Measurements from ENCODE around the gene ENAH. TPM values are rescaled to one million over a fixed set of nuclear protein-coding genes. Genes with fewer than 3 reads are reported as not detected.

Gene ENAH
- total and polyA plus RNA-seq, 9 of the 15 experiments (the other 6 are each of a cell fraction or from before 2014, with no cell fraction given): 0.03 to 1.2 (median 0.15) TPM

- TF ChIP-seq RCOR1 (IDR thresholded peaks at IDR 0.05; ENCODE audit: borderline replicate concordance in 1 of 2, low read depth in 2 of 2, low read length in 2 of 2) (no peak), BCLAF1 (IDR thresholded peaks at IDR 0.05; ENCODE audit: borderline replicate concordance in 1 of 2, control insufficient read depth in 1 of 2, low read depth in 2 of 2, low read length in 1 of 2) (no peak)
These were observed 56.2 kb downstream of the ENAH start (continued) for GRCh38 chr1:225596736-225597135.

- ATAC-seq: no peak
- ChIA-PET POLR2A (interaction anchor here (1.0 kb wide), 1 partner anchor 15 kb away, joined by 3 read pairs; no protein-coding TSS in a partner anchor), CTCF (ENCODE audit: low intra/inter-chr PET ratio) (no interaction called here)
- Histone ChIP-seq H3K4me2 (ENCODE audit: insufficient read depth, low read length) (no peak overlapping the region), H4K20me1 (replicated peaks; ENCODE audit: control insufficient read depth, insufficient read depth, low read length) (no peaks in the 10 kb centered on the region), H3K9me3 (replicated peaks; ENCODE audit: control insufficient read depth, insufficient read depth, low read depth, low read length) (no peaks in the 10 kb centered on the region), H3K9me1 (ENCODE audit: control insufficient read depth, insufficient read depth, low read length) (no peaks in the 10 kb centered on the region), H2AFZ (ENCODE audit: low read depth, low read length) (no peak overlapping the region), H3K4me1 (replicated peaks in 1 of 2; ENCODE audit: control insufficient read depth in 2 of 2, insufficient read depth in 2 of 2, low read length in 2 of 2) (no peaks in the 10 kb centered on the region), H3K27me3 (ENCODE audit: control insufficient read depth in 2 of 2, insufficient read depth in 2 of 2, low read length in 2 of 2) (peaks cover 2 to 10% of the 10 kb centered on the region in 2 experiments; a peak in 3 of 5 replicates), H3K4me3 (no peak overlapping the region), H3K79me2 (ENCODE audit: control insufficient read depth, insufficient read depth, low read length) (no peaks in the 10 kb centered on the region), H3K36me3 (ENCODE audit: control insufficient read depth, insufficient read depth, low read length) (no peaks in the 10 kb centered on the region), H3K27ac (ENCODE audit: extremely low read depth, low read depth, low read length) (no peak overlapping the region), H3K9ac (ENCODE audit: insufficient read depth in 1 of 2, low read depth in 2 of 2, low read length in 2 of 2) (no peak overlapping the region)
- DNase-seq (ENCODE audit: extremely low read depth in 1 of 4, low spot score in 3 of 4): no peak
- intact Hi-C loops (cut with micrococcal nuclease) (no loop called here), in situ Hi-C loops (cut with MboI) (no loop called here)
- WGBS (ENCODE audit: insufficient coverage, low coverage, missing lambda C conversion rate): 0% methylated on average over 2 of the region's 2 CpGs
- TF ChIP-seq MGA (IDR thresholded peaks at IDR 0.05): no peak
- no peak for TF ChIP-seq MAFF (IDR thresholded peaks at IDR 0.05; ENCODE audit: low read length)
- no peak for FAIRE-seq
- BruUV-seq (replicated peaks): no TSS peak
These were observed 56.9 kb downstream of the ENAH start for GRCh38 chr1:225595974-225596551.
